Upper lobe of right lung (tissue), 1 donor: ENCODE results near the gene PLEKHG3. TPM values are rescaled to one million over a fixed set of nuclear protein-coding genes. Genes with fewer than 3 reads are reported as not detected.

ENCODE experiments used
- ATAC-seq: fragments of 200-7000 bp; cut with Tn5 transposase; one replicate; pipeline ENCODE4 v1.9.1; 2020; ENCODE audit warnings: mild to moderate bottlenecking, moderate library complexity
- DNase-seq: peaks from one replicate; pipeline ENCODE4 v3.0.0-alpha.2; 2020
- H3K27ac ChIP-seq: fragments of 200-600 bp; one replicate; pipeline ENCODE4 v1.8.0; 2022
- H3K27me3 ChIP-seq: fragments of 200-600 bp; one replicate; pipeline ENCODE4 v1.8.0; 2022; ENCODE audit warnings: mild to moderate bottlenecking
- H3K36me3 ChIP-seq: fragments of 200-600 bp; one replicate; pipeline ENCODE4 v1.8.0; 2022
- H3K4me1 ChIP-seq: fragments of 200-600 bp; one replicate; pipeline ENCODE4 v1.8.0; 2022
- H3K4me3 ChIP-seq: fragments of 200-600 bp; one replicate; pipeline ENCODE4 v1.8.0; 2022; ENCODE audit warnings: mild to moderate bottlenecking
- H3K9me3 ChIP-seq: fragments of 200-600 bp; one replicate; pipeline ENCODE4 v1.8.0; 2022
- CTCF ChIP-seq: fragments of 200-600 bp; IDR thresholded peaks from one replicate; pipeline ENCODE4 v1.8.0; 2022; ENCODE audit warnings: antibody characterized with exemption
- intact Hi-C: fragments of 100-400 bp; cut with DNase I; formaldehyde crosslinking; loops from one replicate; pipeline ENCODE4 v1.11.0; 2022
- total RNA-seq: library from RNA; stranded (reverse); fragmentation: NEBNext Ultra II Directional; extraction: Animal tissue kit (Norgen Biotek cat#: 25700); gene quantifications from one replicate; pipeline ENCODE4 v1.2.1, GENCODE V29; 2021
- donor health status: DM: no; HTN: yes; CAD: no; lungs with severe emphysema.

The PLEKHG3 gene
- total RNA-seq, 1 donor from 2014 or later: 34.5 TPM

GRCh38 chr14:64722842-64723447, 18.7 kb downstream of the PLEKHG3 start:
- Histone ChIP-seq H3K27ac (no peak overlapping the region), H3K36me3 (peaks cover 3% of the 10 kb centered on the region), H3K27me3 (no peaks in the 10 kb centered on the region), H3K4me1 (peaks cover 50% of the 10 kb centered on the region), H3K4me3 (no peak overlapping the region), H3K9me3 (no peaks in the 10 kb centered on the region)
- ATAC-seq (peak; percentile 38), DNase-seq (no peak)
- TF ChIP-seq CTCF: no peak
- intact Hi-C loops: no loop called here

GRCh38 chr14:64723691-64724577, 19.7 kb downstream of the PLEKHG3 start:
- Histone ChIP-seq H3K4me3 (no peak overlapping the region), H3K27me3 (no peaks in the 10 kb centered on the region), H3K27ac (no peak overlapping the region), H3K36me3 (peaks cover 12% of the 10 kb centered on the region), H3K9me3 (no peaks in the 10 kb centered on the region), H3K4me1 (peaks cover 44% of the 10 kb centered on the region)
- no peak for TF ChIP-seq CTCF
- ATAC-seq: no peak
- peak; percentile 50 for DNase-seq
- intact Hi-C loops: no loop called here

GRCh38 chr14:64724578-64724930, 20.3 kb downstream of the PLEKHG3 start:
- Histone ChIP-seq H3K4me1 (peaks cover 41% of the 10 kb centered on the region), H3K27ac (no peak overlapping the region), H3K4me3 (no peak overlapping the region), H3K9me3 (no peaks in the 10 kb centered on the region), H3K36me3 (peaks cover 14% of the 10 kb centered on the region), H3K27me3 (no peaks in the 10 kb centered on the region)
- TF ChIP-seq CTCF: no peak
- DNase-seq: no peak
- no peak for ATAC-seq
- intact Hi-C loops: no loop called here

GRCh38 chr14:64725261-64725815, 21.1 kb downstream of the PLEKHG3 start:
- ATAC-seq: no peak
- DNase-seq: peak; percentile 32
- H3K9me3 ChIP-seq: no peaks in the 10 kb centered on the region
- intact Hi-C loops: no loop called here
- H3K4me1 ChIP-seq: peaks cover 34% of the 10 kb centered on the region
- H3K27ac ChIP-seq: no peak overlapping the region
- no peaks in the 10 kb centered on the region for H3K27me3 ChIP-seq
- peaks cover 14% of the 10 kb centered on the region for H3K36me3 ChIP-seq
- H3K4me3 ChIP-seq: no peak overlapping the region
- no peak for TF ChIP-seq CTCF

GRCh38 chr14:64725879-64726584, 21.8 kb downstream of the PLEKHG3 start:
- DNase-seq (no peak), ATAC-seq (no peak)
- Histone ChIP-seq H3K27ac (no peak overlapping the region), H3K27me3 (no peaks in the 10 kb centered on the region), H3K36me3 (peaks cover 20% of the 10 kb centered on the region), H3K4me1 (peaks cover 27% of the 10 kb centered on the region), H3K4me3 (no peak overlapping the region), H3K9me3 (no peaks in the 10 kb centered on the region)
- intact Hi-C loops: no loop called here
- no peak for TF ChIP-seq CTCF
